NB4 (cell line): Measurements from ENCODE around the gene TSHZ2.

Experiments
- CTCF ChIP-seq: IDR thresholded peaks from one replicate; pipeline ENCODE4 v1.5.1; 2012; ENCODE audit warnings: low read depth, low read length
- POLR2A ChIP-seq: IDR thresholded peaks from 2 replicates; pipeline ENCODE4 v1.6.1; 2011; ENCODE audit warnings: mild to moderate bottlenecking; ENCODE audit not compliant: insufficient read length; ENCODE audit errors: extremely low read depth

- TF ChIP-seq POLR2A = no peak
- TF ChIP-seq CTCF = no peak
Observed at GRCh38 chr20:53142225-53143127, 170.3 kb downstream of the TSHZ2 start.
